ENCODE data around the gene TBC1D22A. TPM values are rescaled to one million over a fixed set of nuclear protein-coding genes. Genes with fewer than 3 reads are reported as not detected.

TBC1D22A gene
- total RNA-seq, 1 donor from 2014 or later, result 87.8 TPM

DNA sequence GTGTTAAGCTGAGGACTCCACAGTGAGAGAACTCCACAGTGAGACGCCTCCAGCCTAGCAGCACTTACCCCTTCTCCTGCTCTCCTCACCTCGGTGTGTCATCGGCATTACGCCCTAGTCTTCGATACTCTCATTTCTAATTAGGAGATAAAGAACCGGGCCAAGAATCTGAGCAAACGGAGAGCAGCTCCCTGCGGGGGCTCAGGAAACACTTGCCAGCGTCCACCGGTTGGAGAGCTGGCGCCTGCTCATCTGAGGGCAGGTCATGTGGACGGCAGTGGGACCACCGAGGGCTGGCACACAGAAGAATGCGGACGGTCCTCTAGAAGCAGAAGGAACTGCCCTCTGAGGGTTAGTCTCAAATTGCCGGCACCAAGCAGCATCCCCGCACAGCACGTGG is 37.4 kb upstream of the TBC1D22A start:
- Histone ChIP-seq H3K4me1 (no peaks in the 10 kb centered on the region), H3K9me3 (no peaks in the 10 kb centered on the region), H3K27ac (no peak overlapping the region), H3K27me3 (no peaks in the 10 kb centered on the region), H3K36me3 (peaks cover 8 to 9% of the 10 kb centered on the region in 2 donors), H3K4me3 (no peak overlapping the region)
- DNase-seq (ENCODE audit: low spot score in 2 of 2), result no peak
- TF ChIP-seq CTCF (IDR thresholded peaks at IDR 0.05), result no peak
- intact Hi-C loops (cut with DNase I), result no loop called here

DNA sequence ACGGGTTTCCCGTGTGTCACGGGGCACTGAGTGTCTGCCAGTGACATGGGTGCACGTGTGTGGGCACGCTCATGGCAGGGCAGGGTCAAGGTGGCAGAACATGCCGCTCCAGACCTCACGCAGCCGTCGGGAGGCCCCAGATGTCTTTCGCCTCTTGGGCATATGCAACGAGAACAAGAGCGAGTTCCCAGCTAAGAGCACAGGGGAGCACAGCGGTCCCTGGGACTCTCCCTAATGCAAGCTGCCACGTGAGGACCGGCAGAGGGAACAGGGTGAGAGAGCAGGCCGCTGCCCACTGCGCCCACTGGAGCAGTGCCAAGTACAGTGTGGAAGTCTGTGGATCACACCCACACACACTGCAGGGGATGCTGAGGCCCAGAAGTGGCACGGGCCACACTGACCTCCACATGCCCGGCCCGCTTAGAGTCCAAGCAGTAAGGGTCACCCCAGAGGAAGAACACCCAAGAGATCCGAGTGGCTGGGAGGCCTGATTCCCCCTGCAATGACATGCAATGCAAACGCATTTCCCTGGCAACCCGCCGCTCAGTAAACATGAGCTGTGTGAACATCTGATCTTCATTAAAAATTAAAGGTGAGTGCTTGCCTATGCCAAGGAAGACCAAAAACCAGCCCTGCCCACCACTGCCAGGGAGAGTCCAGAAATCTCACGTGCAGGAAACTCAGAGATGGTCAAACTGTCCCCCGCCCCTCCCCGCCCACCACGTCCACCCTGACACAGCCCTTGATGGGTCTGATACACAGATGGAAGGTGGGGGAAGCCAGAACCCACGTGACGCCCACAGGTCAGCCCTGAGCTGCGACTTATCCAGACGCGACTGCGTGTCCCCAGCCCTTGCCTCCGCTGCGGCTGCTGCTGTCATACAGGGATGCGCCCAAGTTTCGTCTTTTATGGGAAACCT is 36.1 kb upstream of the TBC1D22A start:
- no peak for TF ChIP-seq CTCF (IDR thresholded peaks at IDR 0.05)
- Histone ChIP-seq H3K4me3 (no peak overlapping the region), H3K36me3 (peaks cover 6 to 7% of the 10 kb centered on the region in 2 donors), H3K9me3 (no peaks in the 10 kb centered on the region), H3K4me1 (no peaks in the 10 kb centered on the region), H3K27me3 (no peaks in the 10 kb centered on the region), H3K27ac (no peak overlapping the region)
- DNase-seq (ENCODE audit: low spot score in 2 of 2), result no peak
- intact Hi-C loops (cut with DNase I), result no loop called here

GRCh38 chr22:46726986-46727317 is 35.5 kb upstream of the TBC1D22A start:
- no peak overlapping the region for H3K27ac ChIP-seq
- no peaks in the 10 kb centered on the region for H3K27me3 ChIP-seq
- no peak overlapping the region for H3K4me3 ChIP-seq
- no peaks in the 10 kb centered on the region for H3K4me1 ChIP-seq
- peaks cover 6 to 7% of the 10 kb centered on the region in 2 donors for H3K36me3 ChIP-seq
- no peaks in the 10 kb centered on the region for H3K9me3 ChIP-seq
- intact Hi-C loops (cut with DNase I), result no loop called here
- no peak for DNase-seq (ENCODE audit: low spot score in 2 of 2)
- TF ChIP-seq CTCF (IDR thresholded peaks at IDR 0.05), result no peak

DNA sequence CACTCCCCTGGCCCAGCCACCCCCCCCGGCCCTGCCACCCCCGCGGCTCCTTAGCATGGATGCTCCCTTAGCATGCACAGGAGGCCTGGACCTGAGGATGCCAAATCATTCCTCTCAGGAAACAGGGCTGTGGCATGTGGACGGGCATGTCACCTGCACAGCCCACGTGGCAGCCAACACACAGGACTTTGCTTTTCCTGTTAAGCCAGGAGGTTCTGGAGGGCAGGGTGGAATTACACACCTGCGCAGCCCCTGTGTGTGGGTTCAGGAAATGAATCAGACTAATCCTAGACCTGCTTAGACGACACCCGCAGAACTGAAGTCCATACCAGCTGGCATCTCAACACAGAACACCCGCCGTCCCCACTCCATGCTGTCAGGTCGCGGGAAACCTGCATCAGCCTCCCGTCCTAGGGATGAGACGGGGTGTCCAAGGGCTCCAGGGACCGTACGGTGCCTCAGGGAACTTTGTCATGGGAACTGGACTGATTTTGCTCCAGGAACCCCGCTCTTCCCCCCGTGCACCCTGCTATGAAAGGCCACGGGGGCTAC is 34.6 kb upstream of the TBC1D22A start:
- intact Hi-C loops (cut with DNase I), result no loop called here
- Histone ChIP-seq H3K4me1 (no peaks in the 10 kb centered on the region), H3K27me3 (no peaks in the 10 kb centered on the region), H3K36me3 (peaks cover 6 to 7% of the 10 kb centered on the region in 2 donors), H3K4me3 (no peak overlapping the region), H3K27ac (no peak overlapping the region), H3K9me3 (no peaks in the 10 kb centered on the region)
- TF ChIP-seq CTCF (IDR thresholded peaks at IDR 0.05), result no peak
- DNase-seq (ENCODE audit: low spot score in 2 of 2), result no peak

DNA sequence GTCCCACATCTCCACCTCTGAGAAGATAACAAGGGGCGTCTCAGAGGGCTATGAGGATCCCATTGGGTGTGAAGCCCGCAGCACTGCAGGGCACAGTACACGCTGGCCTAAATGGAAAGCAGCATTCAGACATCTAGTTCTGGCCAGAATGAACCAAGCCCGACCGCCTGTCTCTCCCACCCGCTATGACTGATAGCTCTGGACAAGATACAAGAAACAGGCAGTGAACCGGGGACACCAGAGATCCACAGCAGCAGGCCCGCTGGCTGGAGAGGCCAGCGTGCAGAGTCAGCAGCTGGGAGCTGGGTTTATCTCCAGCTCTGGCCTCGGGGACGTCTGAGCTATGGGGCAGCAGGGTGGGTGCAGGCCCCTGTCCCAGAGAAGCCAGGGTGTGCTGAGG is 34.0 kb upstream of the TBC1D22A start:
- Histone ChIP-seq H3K27ac (no peak overlapping the region), H3K4me1 (no peaks in the 10 kb centered on the region)

More for the DNA sequence above, 34.0 kb upstream of the TBC1D22A start:
- Histone ChIP-seq H3K9me3 (no peaks in the 10 kb centered on the region), H3K36me3 (peaks cover 6 to 7% of the 10 kb centered on the region in 2 donors), H3K4me3 (no peak overlapping the region), H3K27me3 (no peaks in the 10 kb centered on the region)
- TF ChIP-seq CTCF (IDR thresholded peaks at IDR 0.05), result no peak
- DNase-seq (ENCODE audit: low spot score in 2 of 2), result no peak
- intact Hi-C loops (cut with DNase I), result no loop called here

Data from ascending aorta (tissue), 2 donors.